B cell (primary cell): ENCODE data around the gene RERE. TPM values are rescaled to one million over a fixed set of nuclear protein-coding genes. Genes with fewer than 3 reads are reported as not detected.
A peak's percentile ranks its signal among the peaks of the same experiment; 100 is the strongest.

Source experiments
- ATAC-seq: fragments of 200-7000 bp; cut with Tn5 transposase; one replicate; pipeline ENCODE4 v1.10.0; 2021; ENCODE audit warnings: low read depth, mild to moderate bottlenecking, moderate number of reproducible peaks, moderate library complexity
- CTCF ChIA-PET: fragments of 350-600 bp; sonication (Branson Sonifier 250); formaldehyde crosslinking; loops from one replicate; lab custom pipeline; 2021; ENCODE audit warnings: antibody characterized with exemption, inconsistent platforms; lab: Charles Lee
- POLR2A ChIA-PET: fragments of 350-600 bp; sonication (Branson Sonifier 250); formaldehyde crosslinking; loops from one replicate; lab custom pipeline; 2021; ENCODE audit warnings: antibody characterized with exemption; lab: Charles Lee
- DNase-seq: peaks from one replicate; pipeline ENCODE4 v3.0.0; 2013
- H2AFZ ChIP-seq: 2 replicates; pipeline ENCODE4 v1.6.1; 2012; ENCODE audit warnings: mild to moderate bottlenecking, low read depth, low read length; ENCODE audit not compliant: insufficient read depth, poor library complexity, severe bottlenecking
- H3K27ac ChIP-seq, 2 donors: 1 replicate in 1 of 2; 2 replicates in 1 of 2; pipeline ENCODE4 v1.5.1; 2012 to 2013; ENCODE audit warnings: low read length in 2 of 2, mild to moderate bottlenecking in 2 of 2, moderate library complexity in 1 of 2
- H3K27me3 ChIP-seq, 4 experiments: fragments of 200-600 bp in 1 of 4; sonication (generic) in 1 of 4; replicated peaks in 1 of 4; 1 replicate in 2 of 4; 2 replicates in 2 of 4; pipeline versions ENCODE4 v1.6.1 to v1.7.0; 2013 to 2016; ENCODE audit warnings: low read length in 3 of 4, mild to moderate bottlenecking in 2 of 4, mixed read lengths in 1 of 4, moderate library complexity in 1 of 4; ENCODE audit not compliant: insufficient read depth in 4 of 4, control insufficient read depth in 3 of 4; ENCODE audit errors: control extremely low read depth in 1 of 4
- H3K36me3 ChIP-seq, 2 experiments: replicated peaks in 1 of 2; 1 replicate in 1 of 2; 2 replicates in 1 of 2; pipeline versions ENCODE4 v1.6.1 to v1.7.1; 2013; ENCODE audit warnings: low read length in 1 of 2; ENCODE audit not compliant: insufficient read depth in 2 of 2, control insufficient read depth in 1 of 2; ENCODE audit errors: control extremely low read depth in 1 of 2, extremely low read depth in 1 of 2
- H3K4me1 ChIP-seq, 2 donors: fragments of 200-600 bp in 1 of 2; sonication (generic) in 1 of 2; 1 replicate in 1 of 2; 2 replicates in 1 of 2; pipeline versions ENCODE4 v1.5.1 to v1.6.1; 2013 to 2017; ENCODE audit warnings: low read length in 2 of 2; ENCODE audit not compliant: control insufficient read depth in 2 of 2, insufficient read depth in 2 of 2
- H3K4me2 ChIP-seq: replicated peaks from 2 replicates; pipeline ENCODE3; 2012; ENCODE audit warnings: mild to moderate bottlenecking, low read depth, low read length; ENCODE audit not compliant: poor library complexity, severe bottlenecking
- H3K4me3 ChIP-seq, 5 experiments: fragments of 200-600 bp in 1 of 5; sonication (generic) in 1 of 5; 1 replicate in 3 of 5; 2 replicates in 2 of 5; pipeline versions ENCODE4 v1.5.1 to v1.7.0; 2011 to 2016; ENCODE audit warnings: low read length in 4 of 5, mild to moderate bottlenecking in 4 of 5, low read depth in 2 of 5, control low read depth in 1 of 5, moderate library complexity in 1 of 5; ENCODE audit not compliant: insufficient read depth in 1 of 5; ENCODE audit errors: control extremely low read depth in 1 of 5, extremely low read depth in 1 of 5
- H3K79me2 ChIP-seq: fragments of 200-600 bp; sonication (generic); one replicate; pipeline ENCODE4 v1.6.0; 2016; ENCODE audit warnings: low read length; ENCODE audit not compliant: control insufficient read depth, insufficient read depth
- H3K9ac ChIP-seq: fragments of 200-600 bp; sonication (generic); 2 replicates; pipeline ENCODE4 v1.6.1; 2017; ENCODE audit warnings: mild to moderate bottlenecking, low read length, moderate library complexity
- H3K9me3 ChIP-seq, 3 donors: one replicate each; pipeline versions ENCODE4 v1.6.1 to v1.7.1; 2013; ENCODE audit warnings: low read length in 2 of 3; ENCODE audit not compliant: control insufficient read depth in 2 of 3, insufficient read depth in 1 of 3; ENCODE audit errors: control extremely low read depth in 1 of 3
- H4K20me1 ChIP-seq: 2 replicates; pipeline ENCODE4 v1.6.0; 2012; ENCODE audit warnings: mild to moderate bottlenecking, low read length; ENCODE audit not compliant: insufficient read depth, control insufficient read depth, poor library complexity, severe bottlenecking
- H3K27ac Mint-ChIP-seq: one replicate; pipeline ENCODE4 v1.8.0; 2021; ENCODE audit warnings: mixed read lengths
- H3K27me3 Mint-ChIP-seq: one replicate; pipeline ENCODE4 v1.8.0; 2021; ENCODE audit warnings: mixed read lengths
- H3K4me1 Mint-ChIP-seq: one replicate; pipeline ENCODE4 v1.8.0; 2021; ENCODE audit warnings: mixed read lengths
- H3K4me3 Mint-ChIP-seq: one replicate; pipeline ENCODE4 v1.8.0; 2021; ENCODE audit warnings: mixed read lengths
- H3K9me3 Mint-ChIP-seq: one replicate; pipeline ENCODE4 v1.8.0; 2022; ENCODE audit warnings: mixed read lengths; ENCODE audit not compliant: insufficient read depth
- EZH2 ChIP-seq: IDR thresholded peaks from 2 replicates; pipeline ENCODE4 v1.6.1; 2012; ENCODE audit warnings: borderline replicate concordance, low read depth, mild to moderate bottlenecking, moderate library complexity, low read length; ENCODE audit not compliant: insufficient read depth, poor library complexity, severe bottlenecking
- WGBS: methylation state at CpG from one replicate; pipeline ENCODE4 v1.1.5; 2013; ENCODE audit warnings: missing lambda C conversion rate; ENCODE audit not compliant: insufficient coverage; 5-methylcytosine and 5-hydroxymethylcytosine counted together
- intact Hi-C: fragments of 100-400 bp; cut with micrococcal nuclease; formaldehyde crosslinking; loops from one replicate; pipeline ENCODE4 v1.10.0; 2022
- polyA plus RNA-seq: library from polyadenylated mRNA; depleted of rRNA; stranded (reverse); fragments of >200 nt; gene quantifications from 2 replicates; pipeline ENCODE4 v1.2.3, GENCODE V29; 2012
- total RNA-seq, 2 donors: library from RNA; stranded (reverse); fragments of 120-200 nt in 1 of 2; gene quantifications; 1 replicate in 1 of 2; 2 replicates in 1 of 2; pipeline versions ENCODE4 v1.2.3 to v1.2.4, GENCODE V29; 2013 to 2022
- TF ChIP-seq, protein P1 (sequence below): fragments of 200-600 bp; IDR thresholded peaks from one replicate; pipeline ENCODE4 v1.8.0; 2022; ENCODE audit warnings: antibody characterized with exemption, mild to moderate bottlenecking

Gene RERE
- total and polyA plus RNA-seq, 2 donors (not counting 1 experiment from before 2014, with no cell fraction given), result 27.3 to 132 TPM

DNA sequence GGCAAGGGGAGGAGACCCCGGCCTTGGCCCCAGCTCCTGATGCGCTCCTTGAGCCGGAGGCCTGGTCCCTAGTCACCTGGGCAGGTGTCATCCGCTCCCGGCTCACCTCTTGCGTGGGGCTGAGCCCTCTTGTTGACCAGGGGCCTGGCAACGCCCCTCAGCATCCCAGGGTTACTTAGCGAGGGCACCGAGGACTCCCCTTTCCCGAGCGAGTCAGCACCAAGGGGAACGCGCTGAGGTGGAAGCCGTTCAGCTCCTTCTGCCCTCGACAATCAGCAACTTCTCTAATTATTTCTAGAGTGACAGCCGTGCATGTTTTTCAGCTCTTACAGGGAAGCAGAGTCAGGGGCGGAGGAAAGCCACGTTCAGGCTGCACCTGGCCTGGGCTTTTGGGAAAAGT is 499.0 kb downstream of the RERE start:
- Mint-ChIP-seq H3K9me3 (peaks cover 3% of the 10 kb centered on the region), H3K27ac (no peak overlapping the region), H3K27me3 (peaks cover 45% of the 10 kb centered on the region), H3K4me1 (peaks cover 11% of the 10 kb centered on the region), H3K4me3 (peak overlapping the region; percentile 87)
- H2AFZ ChIP-seq, result peak overlapping the region; percentile 86
- CTCF ChIA-PET, result interaction anchor here (1.3 kb wide), 1 partner anchor 303 kb away, joined by 3 read pairs; no protein-coding TSS in a partner anchor
- peaks cover 0 to 10% (median 0%) of the 10 kb centered on the region in 3 donors for H3K9me3 ChIP-seq
- DNase-seq (peak; percentile 52), ATAC-seq (peak; percentile 23)
- H3K27ac ChIP-seq, result no peak overlapping the region
- intact Hi-C loops, result loop anchor here (1.0 kb wide), 1 partner anchor 292 kb away; the partner anchor contains the start of gene ERRFI1
- H4K20me1 ChIP-seq, result no peaks in the 10 kb centered on the region
- H3K9ac ChIP-seq, result peak overlapping the region; percentile 76
- no peaks in the 10 kb centered on the region for H3K36me3 ChIP-seq
- H3K4me2 ChIP-seq, result peak overlapping the region; percentile 96
- peak overlapping the region in 4 of 5 experiments; percentile 36 to 68 (median 60) for H3K4me3 ChIP-seq
- POLR2A ChIA-PET, result no interaction called here
- H3K27me3 ChIP-seq, result peaks cover 0 to 51% (median 19%) of the 10 kb centered on the region in 4 experiments
- no peak for TF ChIP-seq EZH2
- TF ChIP-seq, protein P1, sequence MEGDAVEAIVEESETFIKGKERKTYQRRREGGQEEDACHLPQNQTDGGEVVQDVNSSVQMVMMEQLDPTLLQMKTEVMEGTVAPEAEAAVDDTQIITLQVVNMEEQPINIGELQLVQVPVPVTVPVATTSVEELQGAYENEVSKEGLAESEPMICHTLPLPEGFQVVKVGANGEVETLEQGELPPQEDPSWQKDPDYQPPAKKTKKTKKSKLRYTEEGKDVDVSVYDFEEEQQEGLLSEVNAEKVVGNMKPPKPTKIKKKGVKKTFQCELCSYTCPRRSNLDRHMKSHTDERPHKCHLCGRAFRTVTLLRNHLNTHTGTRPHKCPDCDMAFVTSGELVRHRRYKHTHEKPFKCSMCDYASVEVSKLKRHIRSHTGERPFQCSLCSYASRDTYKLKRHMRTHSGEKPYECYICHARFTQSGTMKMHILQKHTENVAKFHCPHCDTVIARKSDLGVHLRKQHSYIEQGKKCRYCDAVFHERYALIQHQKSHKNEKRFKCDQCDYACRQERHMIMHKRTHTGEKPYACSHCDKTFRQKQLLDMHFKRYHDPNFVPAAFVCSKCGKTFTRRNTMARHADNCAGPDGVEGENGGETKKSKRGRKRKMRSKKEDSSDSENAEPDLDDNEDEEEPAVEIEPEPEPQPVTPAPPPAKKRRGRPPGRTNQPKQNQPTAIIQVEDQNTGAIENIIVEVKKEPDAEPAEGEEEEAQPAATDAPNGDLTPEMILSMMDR, result no peak
- WGBS, result 8% methylated on average over 18 of the region's 18 CpGs
- peaks cover 11 to 14% of the 10 kb centered on the region in 2 donors for H3K4me1 ChIP-seq
- no peaks in the 10 kb centered on the region for H3K79me2 ChIP-seq

DNA sequence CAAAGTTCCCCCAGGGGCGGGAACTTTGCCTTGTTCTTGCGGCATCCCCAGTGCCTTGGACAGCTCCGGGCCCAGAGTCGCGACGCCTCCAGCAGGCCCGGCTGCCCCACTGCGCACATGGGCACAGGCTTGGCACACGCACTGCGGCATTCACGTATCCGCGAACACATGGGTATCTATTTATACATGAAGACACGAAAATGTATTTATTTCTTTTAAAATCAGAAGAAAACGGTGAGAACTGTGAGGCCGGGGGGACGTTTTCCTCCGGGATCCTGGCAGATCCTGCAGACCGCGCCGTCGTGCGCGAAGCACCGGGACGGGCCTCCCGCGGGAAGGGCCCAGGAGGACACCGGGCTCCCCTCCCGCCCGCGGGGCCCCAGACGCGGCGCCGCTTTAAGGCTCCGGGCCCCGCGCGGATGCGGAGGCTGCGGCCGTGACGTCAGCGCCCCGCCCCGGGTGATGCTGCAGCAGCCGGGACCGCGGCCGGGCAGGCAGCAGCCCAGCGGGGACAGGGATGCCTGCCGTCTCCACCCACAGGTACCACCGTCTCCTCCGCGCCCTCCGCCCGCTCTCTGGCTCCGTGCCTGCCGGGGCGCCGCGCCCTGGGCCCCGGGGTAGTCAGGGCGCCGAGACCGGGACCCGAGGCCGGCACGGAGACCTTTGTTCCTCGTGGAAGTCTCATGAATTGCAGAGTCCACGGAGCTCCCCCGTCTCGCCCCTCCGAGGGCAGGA is 499.6 kb downstream of the RERE start, which contains the start of gene SLC45A1:
TSS of gene SLC45A1 (plus strand) at position 468 of the 735 bp plus-strand sequence. CDS start 6,216 bp downstream, outside the sequence.
- Histone ChIP-seq H3K79me2 (no peaks in the 10 kb centered on the region), H3K27ac (no peak within 1 kb of the TSS), H2AFZ (peak within 1 kb of the TSS; percentile 86), H3K36me3 (no peaks in the 10 kb centered on the region), H3K27me3 (peaks cover 0 to 54% (median 19%) of the 10 kb centered on the region in 4 experiments), H3K4me3 (peak within 1 kb of the TSS in 4 of 5 experiments; percentile 36 to 68 (median 60)), H3K9ac (peak within 1 kb of the TSS; percentile 76), H4K20me1 (no peaks in the 10 kb centered on the region), H3K9me3 (peaks cover 0 to 10% (median 0%) of the 10 kb centered on the region in 3 donors), H3K4me1 (peaks cover 11 to 14% of the 10 kb centered on the region in 2 donors), H3K4me2 (peak within 1 kb of the TSS; percentile 96)
- ATAC-seq (peak; percentile 90), DNase-seq (peak; percentile 79)
- intact Hi-C loops, result loop anchor here (1.0 kb wide), 1 partner anchor 292 kb away; the partner anchor contains the start of gene ERRFI1
- peak within 1 kb of the TSS; percentile 87 for H3K4me3 Mint-ChIP-seq
- CTCF ChIA-PET, result interaction anchor here (1.3 kb wide), 1 partner anchor 302 kb away, joined by 3 read pairs; no protein-coding TSS in a partner anchor
- no peak within 1 kb of the TSS for H3K27ac Mint-ChIP-seq
- H3K27me3 Mint-ChIP-seq, result peaks cover 50% of the 10 kb centered on the region
- peaks cover 11% of the 10 kb centered on the region for H3K4me1 Mint-ChIP-seq
- TF ChIP-seq, protein P1, result no peak
- no peak for TF ChIP-seq EZH2
- WGBS, result 12% methylated on average over 71 of the region's 75 CpGs
- POLR2A ChIA-PET, result no interaction called here
- H3K9me3 Mint-ChIP-seq, result peaks cover 3% of the 10 kb centered on the region
